HCT116 (cell line): ENCODE data around the gene YWHAH. TPM values are rescaled to one million over a fixed set of nuclear protein-coding genes. Genes with fewer than 3 reads are reported as not detected.
A peak's percentile ranks its signal among the peaks of the same experiment; 100 is the strongest.

Experiments
- ATAC-seq: fragments of 200-7000 bp; cut with Tn5 transposase; 2 replicates; pipeline ENCODE4 v1.9.1; 2020; ENCODE audit warnings: mild to moderate bottlenecking, moderate library complexity
- BruUV-seq: library from RNA; stranded (reverse); fragments of 400-500 nt; replicated peaks from 2 replicates; lab custom pipeline; 2021; lab: Mats Ljungman, UMichigan
- CTCF ChIA-PET: fragments of 300-600 bp; sonication (Branson Sonifier 250); formaldehyde crosslinking; loops from one replicate; lab custom pipeline; 2021; ENCODE audit warnings: antibody characterized with exemption; lab: Charles Lee
- POLR2A ChIA-PET: fragments of 300-600, 350-600 bp; sonication (Branson Sonifier 250); formaldehyde crosslinking; loops from one replicate; lab custom pipeline; 2021; ENCODE audit warnings: antibody characterized with exemption; lab: Charles Lee
- RAD21 ChIA-PET, 2 experiments: fragments of 300-600 bp; sonication (Branson Sonifier 250); formaldehyde crosslinking; loops; one replicate each; lab custom pipeline; 2023; ENCODE audit warnings: low total read pairs in 2 of 2; ENCODE audit not compliant: uncharacterized antibody in 2 of 2, unreplicated experiment in 2 of 2, low non-redundant PET in 1 of 2; lab: Charles Lee
- DNase-seq: peaks from one replicate; pipeline ENCODE4 v3.0.0-alpha.2; 2010; ENCODE audit warnings: low read depth, low spot score
- H2AFZ ChIP-seq: fragments of 200-600 bp; shearing (Covaris generic), sonication (generic); 2 replicates; pipeline ENCODE4 v1.6.1; 2017; ENCODE audit warnings: low read depth, mixed run types, mixed read lengths, antibody characterized with exemption, low read length; ENCODE audit not compliant: poor library complexity, severe bottlenecking
- H3K27ac ChIP-seq: 2 replicates; pipeline ENCODE4 v1.5.1; 2012; ENCODE audit warnings: low read depth, low read length
- H3K27me3 ChIP-seq: fragments of 200-600 bp; sonication (generic); 2 replicates; pipeline ENCODE4 v1.6.1; 2016; ENCODE audit warnings: mixed run types, low read length, mixed read lengths; ENCODE audit not compliant: insufficient read depth
- H3K36me3 ChIP-seq, 2 experiments: fragments of 200-500 bp in 1 of 2; fragments of 200-600 bp in 1 of 2; sonication (Bioruptor generic) in 1 of 2; sonication (generic) in 1 of 2; 2 replicates each; pipeline versions ENCODE4 v1.5.1 to v1.6.1; 2014 to 2016; ENCODE audit warnings: low read length in 2 of 2, inconsistent platforms in 1 of 2, mixed read lengths in 1 of 2, mixed run types in 1 of 2; ENCODE audit not compliant: insufficient read depth in 2 of 2, control insufficient read depth in 1 of 2
- H3K4me1 ChIP-seq, 2 experiments: fragments of 200-600 bp in 1 of 2; sonication (generic) in 1 of 2; 2 replicates each; pipeline versions ENCODE4 v1.5.1 to v1.6.1; 2012 to 2017; ENCODE audit warnings: low read length in 2 of 2, inconsistent platforms in 1 of 2, mild to moderate bottlenecking in 1 of 2, mixed read lengths in 1 of 2, mixed run types in 1 of 2, moderate library complexity in 1 of 2; ENCODE audit not compliant: insufficient read depth in 2 of 2, control insufficient read depth in 1 of 2
- H3K4me2 ChIP-seq: fragments of 200-600 bp; sonication (generic); 2 replicates; pipeline ENCODE4 v1.6.1; 2017; ENCODE audit warnings: mixed run types, low read length, mixed read lengths
- H3K4me3 ChIP-seq, 2 experiments: fragments of 200-600 bp in 1 of 2; sonication (generic) in 1 of 2; replicated peaks in 1 of 2; 2 replicates each; pipeline ENCODE4 v1.5.1; 2011 to 2016; ENCODE audit warnings: low read length in 2 of 2, control low read depth in 1 of 2, low read depth in 1 of 2, mild to moderate bottlenecking in 1 of 2, mixed read lengths in 1 of 2, mixed run types in 1 of 2
- H3K79me2 ChIP-seq: fragments of 200-600 bp; sonication (generic); 2 replicates; pipeline ENCODE4 v1.6.1; 2017; ENCODE audit warnings: mild to moderate bottlenecking, mixed run types, low read length, moderate library complexity, mixed read lengths; ENCODE audit not compliant: insufficient read depth
- H3K9ac ChIP-seq: fragments of 200-600 bp; sonication (generic); 2 replicates; pipeline ENCODE4 v1.6.1; 2016; ENCODE audit warnings: low read length, mixed read lengths
- H3K9me2 ChIP-seq: fragments of 200-600 bp; sonication (generic), shearing (Covaris generic); 2 replicates; pipeline ENCODE4 v1.6.1; 2017; ENCODE audit warnings: mixed run types, mild to moderate bottlenecking, moderate library complexity; ENCODE audit not compliant: insufficient read depth
- H3K9me3 ChIP-seq, 2 experiments: fragments of 200-500 bp in 1 of 2; fragments of 200-600 bp in 1 of 2; sonication (Bioruptor generic) in 1 of 2; sonication (generic) in 1 of 2; 2 replicates each; pipeline ENCODE4 v1.6.1; 2014 to 2017; ENCODE audit warnings: low read length in 2 of 2, mixed read lengths in 2 of 2, inconsistent platforms in 1 of 2, low read depth in 1 of 2, mild to moderate bottlenecking in 1 of 2, mixed run types in 1 of 2, moderate library complexity in 1 of 2; ENCODE audit not compliant: control insufficient read depth in 1 of 2, insufficient read depth in 1 of 2
- H4K20me1 ChIP-seq: fragments of 200-600 bp; sonication (generic), shearing (Covaris generic); 2 replicates; pipeline ENCODE4 v1.6.1; 2017; ENCODE audit warnings: mixed run types, mild to moderate bottlenecking, moderate library complexity; ENCODE audit not compliant: insufficient read depth
- EZH2phosphoT487 ChIP-seq: fragments of 200-600 bp; IDR thresholded peaks from 2 replicates; pipeline ENCODE4 v1.6.1; 2018; ENCODE audit warnings: antibody characterized with exemption, borderline replicate concordance
- JUND ChIP-seq: IDR thresholded peaks from 2 replicates; pipeline ENCODE4 v1.6.1; 2012
- RAD21 ChIP-seq: IDR thresholded peaks from 2 replicates; pipeline ENCODE4 v1.6.1; 2012; ENCODE audit warnings: low read depth, mild to moderate bottlenecking
- SIN3A ChIP-seq: IDR thresholded peaks from 2 replicates; pipeline ENCODE4 v1.6.1; 2012; ENCODE audit warnings: low read depth
- SRF ChIP-seq: IDR thresholded peaks from 2 replicates; pipeline ENCODE4 v1.6.1; 2012; ENCODE audit warnings: low read depth
- TCF7L2 ChIP-seq: IDR thresholded peaks from 2 replicates; pipeline ENCODE4 v1.7.0; 2011; ENCODE audit warnings: borderline replicate concordance, inconsistent platforms; ENCODE audit not compliant: insufficient read depth, insufficient read length; ENCODE audit errors: extremely low read depth
- intact Hi-C: fragments of 100-400 bp; cut with micrococcal nuclease; formaldehyde crosslinking; loops from 2 replicates; pipeline ENCODE4 v1.10.0; 2022
- total RNA-seq: library from RNA; stranded (reverse); gene quantifications from one replicate; pipeline ENCODE4 v1.2.1, GENCODE V29; 2021; ENCODE audit not compliant: unreplicated experiment
- TF ChIP-seq, protein P1 (sequence below), 3 experiments: fragments of 200-600 bp in 1 of 3; sonication (generic) in 1 of 3; IDR thresholded peaks in 2 of 3; conservative IDR thresholded peaks in 1 of 3; 2 replicates each; pipeline ENCODE4 v1.5.1; 2012 to 2017; ENCODE audit warnings: low read depth in 2 of 3, low read length in 2 of 3, antibody characterized with exemption in 1 of 3, borderline replicate concordance in 1 of 3, control low read depth in 1 of 3, mild to moderate bottlenecking in 1 of 3, mixed read lengths in 1 of 3, mixed run types in 1 of 3, moderate library complexity in 1 of 3; ENCODE audit not compliant: insufficient read depth in 1 of 3

Gene YWHAH
- total RNA-seq, 1 experiment from 2014 or later: 140 TPM

DNA sequence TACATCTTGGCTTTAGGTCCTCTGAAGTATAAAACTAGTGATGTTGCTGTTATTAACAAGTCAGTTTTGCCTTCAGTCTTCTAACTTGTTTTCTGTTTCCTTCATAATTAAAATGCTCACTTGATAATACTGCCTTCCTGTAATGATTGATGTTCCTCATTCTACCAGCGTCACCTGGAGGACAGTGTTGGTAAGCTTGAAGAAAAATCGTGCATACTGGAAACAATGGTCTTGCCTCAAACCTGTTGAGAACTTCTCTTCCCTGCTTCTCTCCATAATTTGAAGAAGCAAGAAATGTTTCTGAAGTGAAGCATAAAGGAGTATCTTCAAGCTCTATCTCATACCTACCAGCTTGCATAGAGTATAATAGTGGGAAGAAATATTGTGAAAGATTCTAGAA is 3.0 kb downstream of the YWHAH start:
- POLR2A ChIA-PET: no interaction called here
- Histone ChIP-seq H3K4me3 (no peak overlapping the region), H3K27me3 (no peaks in the 10 kb centered on the region), H3K9me2 (no peaks in the 10 kb centered on the region), H3K27ac (peak overlapping the region; percentile 98; the same call in 1 of the 2 replicates), H4K20me1 (peaks cover 19% of the 10 kb centered on the region; the same call in 1 of the 2 replicates), H3K4me2 (peak overlapping the region; percentile 90; the same call in 1 of the 2 replicates)
- RAD21 ChIA-PET: no interaction called here
- BruUV-seq: no TSS peak
- intact Hi-C loops: loop anchor here (1.0 to 10.0 kb wide), 3 partner anchors 122 to 282 kb away; partner anchors contain the start of genes DEPDC5 and PRR14L
- no peak for ATAC-seq
- DNase-seq: no peak
- CTCF ChIA-PET: interaction anchor here (1.0 to 1.6 kb wide), 3 partner anchors 23 to 496 kb away, joined by 3 to 6 read pairs (median 6); no protein-coding TSS in a partner anchor
- TF ChIP-seq, protein P1, sequence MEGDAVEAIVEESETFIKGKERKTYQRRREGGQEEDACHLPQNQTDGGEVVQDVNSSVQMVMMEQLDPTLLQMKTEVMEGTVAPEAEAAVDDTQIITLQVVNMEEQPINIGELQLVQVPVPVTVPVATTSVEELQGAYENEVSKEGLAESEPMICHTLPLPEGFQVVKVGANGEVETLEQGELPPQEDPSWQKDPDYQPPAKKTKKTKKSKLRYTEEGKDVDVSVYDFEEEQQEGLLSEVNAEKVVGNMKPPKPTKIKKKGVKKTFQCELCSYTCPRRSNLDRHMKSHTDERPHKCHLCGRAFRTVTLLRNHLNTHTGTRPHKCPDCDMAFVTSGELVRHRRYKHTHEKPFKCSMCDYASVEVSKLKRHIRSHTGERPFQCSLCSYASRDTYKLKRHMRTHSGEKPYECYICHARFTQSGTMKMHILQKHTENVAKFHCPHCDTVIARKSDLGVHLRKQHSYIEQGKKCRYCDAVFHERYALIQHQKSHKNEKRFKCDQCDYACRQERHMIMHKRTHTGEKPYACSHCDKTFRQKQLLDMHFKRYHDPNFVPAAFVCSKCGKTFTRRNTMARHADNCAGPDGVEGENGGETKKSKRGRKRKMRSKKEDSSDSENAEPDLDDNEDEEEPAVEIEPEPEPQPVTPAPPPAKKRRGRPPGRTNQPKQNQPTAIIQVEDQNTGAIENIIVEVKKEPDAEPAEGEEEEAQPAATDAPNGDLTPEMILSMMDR (IDR thresholded peaks at IDR 0.05 in 2 of 3, conservative IDR thresholded peaks at IDR 0.05 in 1 of 3; ENCODE audit: borderline replicate concordance in 1 of 3, insufficient read depth in 1 of 3, low read depth in 2 of 3, low read length in 2 of 3): peak; percentile 46 to 65 (median 55); a peak in 5 of 6 replicates
- TF ChIP-seq SIN3A (no peak), RAD21 (peak; percentile 77), SRF (no peak), EZH2phosphoT487 (no peak), TCF7L2 (no peak), JUND (no peak)
- TF ChIP-seq, all 23 proteins: peak for 2
- Histone ChIP-seq H3K9me3 (no peaks in the 10 kb centered on the region), H3K79me2 (peaks cover 78% of the 10 kb centered on the region), H3K9ac (no peak overlapping the region), H2AFZ (no peak overlapping the region), H3K36me3 (peaks cover 27 to 39% of the 10 kb centered on the region in 2 experiments; a peak in 3 of 4 replicates), H3K4me1 (peaks cover 24 to 52% of the 10 kb centered on the region in 2 experiments)
